ENCODE data around the gene GCAT.

GCAT gene

DNA sequence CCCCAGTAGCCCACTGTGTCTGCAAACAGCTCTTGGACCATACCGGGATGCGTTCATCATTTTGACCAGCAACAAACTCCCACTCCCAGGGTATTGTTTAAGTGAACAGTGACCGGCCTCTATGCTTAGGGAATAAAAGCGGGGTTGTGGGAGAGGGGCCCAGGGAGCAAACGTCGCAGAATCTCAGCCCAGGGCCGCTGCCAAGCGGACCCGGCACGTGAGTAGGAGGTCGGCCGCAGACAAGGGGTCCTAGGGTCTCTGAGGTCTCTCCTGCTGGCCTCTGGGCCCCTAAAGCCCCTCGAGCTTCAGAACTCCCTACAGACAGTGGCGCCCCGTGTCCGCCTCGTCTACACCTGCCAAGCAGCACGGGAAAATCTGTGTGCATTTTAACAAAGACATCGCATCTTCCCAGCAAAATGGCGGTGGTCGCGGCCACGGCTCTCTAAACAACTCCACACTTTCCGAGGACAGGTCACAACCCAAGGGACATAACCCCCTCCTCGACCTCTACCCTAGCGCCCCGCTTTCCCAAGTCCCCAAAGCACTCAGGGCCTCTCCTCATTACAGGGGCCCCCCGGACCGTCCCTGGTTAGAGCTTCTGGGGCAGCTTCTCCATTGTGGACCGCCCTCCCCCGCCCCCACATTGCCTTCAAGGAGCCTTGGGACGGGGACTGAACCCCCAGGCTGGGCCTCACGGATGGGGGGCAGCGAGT, 3.9 kb upstream of the GCAT start:
- peak overlapping the region; percentile 86 for H3K4me3 ChIP-seq (ENCODE audit: low read depth, low read length)
- H3K9ac ChIP-seq (ENCODE audit: low read depth, low read length), result 0 out of 2 replicates have a peak overlapping the region, but pooled peaks have one; percentile 16
- peaks cover 27% of the 10 kb centered on the region for H3K4me1 ChIP-seq (ENCODE audit: control insufficient read depth, insufficient read depth, low read length)
- H3K36me3 ChIP-seq (ENCODE audit: control insufficient read depth, insufficient read depth, low read length), result no peaks in the 10 kb centered on the region
- no peak overlapping the region for H3K27ac ChIP-seq (ENCODE audit: low read depth, low read length)
- no peaks in the 10 kb centered on the region for H3K9me3 ChIP-seq (ENCODE audit: control insufficient read depth, insufficient read depth, low read length)
- peaks cover 51% of the 10 kb centered on the region for H3K27me3 ChIP-seq (ENCODE audit: control insufficient read depth, insufficient read depth, low read length)

DNA sequence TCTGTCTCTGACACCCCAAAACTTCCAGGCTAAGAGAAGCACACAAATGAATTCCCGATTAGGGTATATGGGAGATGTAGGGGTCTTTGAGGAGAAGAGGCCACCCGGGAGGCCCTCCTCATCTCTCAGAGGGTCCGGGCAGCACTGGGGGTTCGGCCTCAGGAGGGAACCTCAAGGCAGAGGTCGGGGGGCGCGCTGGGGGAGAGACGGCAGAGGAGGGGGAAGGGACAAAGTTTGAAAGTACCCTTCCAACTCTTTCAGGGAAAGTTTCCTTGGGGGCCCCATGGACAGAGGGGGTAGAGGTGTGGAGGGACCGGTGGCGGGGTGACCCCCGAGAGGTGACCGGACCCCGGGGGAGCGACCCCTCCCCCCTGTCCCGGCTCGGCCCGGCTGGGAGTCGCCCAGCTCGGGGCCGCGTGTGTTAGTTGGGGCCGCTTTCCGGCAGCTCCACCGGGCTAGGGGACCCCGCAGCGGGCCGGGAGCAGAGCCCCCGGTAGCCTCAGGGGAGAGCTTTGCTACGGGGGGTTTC, 3.3 kb upstream of the GCAT start:
- H3K27me3 ChIP-seq (ENCODE audit: control insufficient read depth, insufficient read depth, low read length), result peaks cover 58% of the 10 kb centered on the region
- H3K4me3 ChIP-seq (ENCODE audit: low read depth, low read length), result peak overlapping the region; percentile 86
- no peaks in the 10 kb centered on the region for H3K9me3 ChIP-seq (ENCODE audit: control insufficient read depth, insufficient read depth, low read length)
- peak overlapping the region; percentile 67 for H3K9ac ChIP-seq (ENCODE audit: low read depth, low read length)
- H3K36me3 ChIP-seq (ENCODE audit: control insufficient read depth, insufficient read depth, low read length), result no peaks in the 10 kb centered on the region
- H3K27ac ChIP-seq (ENCODE audit: low read depth, low read length), result no peak overlapping the region
- H3K4me1 ChIP-seq (ENCODE audit: control insufficient read depth, insufficient read depth, low read length), result peaks cover 27% of the 10 kb centered on the region

DNA sequence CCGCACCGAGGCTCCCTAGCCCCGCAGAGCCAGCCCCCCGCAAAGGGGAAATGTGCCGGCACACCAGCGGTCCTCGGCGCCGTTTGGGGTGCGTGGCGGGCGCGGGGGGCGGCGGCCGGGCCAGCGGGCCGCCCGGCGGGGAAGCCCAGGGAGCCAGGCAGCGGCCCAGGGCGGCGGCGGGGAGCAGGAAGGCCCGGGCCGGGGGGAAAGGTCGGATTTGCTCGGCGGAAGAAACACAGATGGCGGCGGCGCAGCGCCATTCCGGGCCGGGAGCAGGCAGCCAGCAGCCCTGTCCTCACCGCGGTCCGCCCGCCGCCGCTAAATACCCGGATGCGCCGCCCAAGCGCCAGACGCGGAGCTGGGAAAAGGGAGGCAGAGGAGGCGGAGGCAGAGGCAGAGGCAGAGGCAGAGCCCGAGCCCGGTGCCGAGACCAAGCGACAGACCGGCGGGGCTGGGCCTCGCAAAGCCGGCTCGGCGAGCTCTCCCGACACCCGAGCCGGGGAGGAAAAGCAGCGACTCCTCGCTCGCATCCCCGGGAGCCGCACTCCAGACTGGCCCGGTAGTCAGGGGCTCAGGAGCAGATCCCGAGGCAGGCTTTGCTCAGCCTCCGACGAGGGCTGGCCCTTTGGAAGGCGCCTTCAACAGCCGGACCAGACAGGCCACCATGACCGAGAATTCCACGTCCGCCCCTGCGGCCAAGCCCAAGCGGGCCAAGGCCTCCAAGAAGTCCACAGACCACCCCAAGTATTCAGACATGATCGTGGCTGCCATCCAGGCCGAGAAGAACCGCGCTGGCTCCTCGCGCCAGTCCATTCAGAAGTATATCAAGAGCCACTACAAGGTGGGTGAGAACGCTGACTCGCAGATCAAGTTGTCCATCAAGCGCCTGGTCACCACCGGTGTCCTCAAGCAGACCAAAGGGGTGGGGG, 2.6 kb upstream of the GCAT start:
- Histone ChIP-seq H3K4me3 (ENCODE audit: low read depth, low read length) (peak overlapping the region; percentile 86), H3K36me3 (ENCODE audit: control insufficient read depth, insufficient read depth, low read length) (no peaks in the 10 kb centered on the region), H3K27me3 (ENCODE audit: control insufficient read depth, insufficient read depth, low read length) (peaks cover 58% of the 10 kb centered on the region), H3K27ac (ENCODE audit: low read depth, low read length) (no peak overlapping the region), H3K9ac (ENCODE audit: low read depth, low read length) (peak overlapping the region; percentile 67), H3K9me3 (ENCODE audit: control insufficient read depth, insufficient read depth, low read length) (no peaks in the 10 kb centered on the region), H3K4me1 (ENCODE audit: control insufficient read depth, insufficient read depth, low read length) (peaks cover 27% of the 10 kb centered on the region)

DNA sequence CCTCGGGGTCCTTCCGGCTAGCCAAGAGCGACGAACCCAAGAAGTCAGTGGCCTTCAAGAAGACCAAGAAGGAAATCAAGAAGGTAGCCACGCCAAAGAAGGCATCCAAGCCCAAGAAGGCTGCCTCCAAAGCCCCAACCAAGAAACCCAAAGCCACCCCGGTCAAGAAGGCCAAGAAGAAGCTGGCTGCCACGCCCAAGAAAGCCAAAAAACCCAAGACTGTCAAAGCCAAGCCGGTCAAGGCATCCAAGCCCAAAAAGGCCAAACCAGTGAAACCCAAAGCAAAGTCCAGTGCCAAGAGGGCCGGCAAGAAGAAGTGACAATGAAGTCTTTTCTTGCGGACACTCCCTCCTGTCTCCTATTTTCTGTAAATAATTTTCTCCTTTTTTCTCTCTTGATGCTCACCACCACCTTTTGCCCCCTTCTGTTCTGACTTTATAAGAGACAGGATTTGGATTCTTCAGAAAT, 1.9 kb upstream of the GCAT start:
- no peaks in the 10 kb centered on the region for H3K9me3 ChIP-seq (ENCODE audit: control insufficient read depth, insufficient read depth, low read length)
- H3K36me3 ChIP-seq (ENCODE audit: control insufficient read depth, insufficient read depth, low read length), result no peaks in the 10 kb centered on the region
- peaks cover 58% of the 10 kb centered on the region for H3K27me3 ChIP-seq (ENCODE audit: control insufficient read depth, insufficient read depth, low read length)
- H3K9ac ChIP-seq (ENCODE audit: low read depth, low read length), result no peak overlapping the region; the same call in 1 of the 2 replicates
- peaks cover 27% of the 10 kb centered on the region for H3K4me1 ChIP-seq (ENCODE audit: control insufficient read depth, insufficient read depth, low read length)
- no peak overlapping the region for H3K27ac ChIP-seq (ENCODE audit: low read depth, low read length)
- peak overlapping the region; percentile 86 for H3K4me3 ChIP-seq (ENCODE audit: low read depth, low read length)

DNA sequence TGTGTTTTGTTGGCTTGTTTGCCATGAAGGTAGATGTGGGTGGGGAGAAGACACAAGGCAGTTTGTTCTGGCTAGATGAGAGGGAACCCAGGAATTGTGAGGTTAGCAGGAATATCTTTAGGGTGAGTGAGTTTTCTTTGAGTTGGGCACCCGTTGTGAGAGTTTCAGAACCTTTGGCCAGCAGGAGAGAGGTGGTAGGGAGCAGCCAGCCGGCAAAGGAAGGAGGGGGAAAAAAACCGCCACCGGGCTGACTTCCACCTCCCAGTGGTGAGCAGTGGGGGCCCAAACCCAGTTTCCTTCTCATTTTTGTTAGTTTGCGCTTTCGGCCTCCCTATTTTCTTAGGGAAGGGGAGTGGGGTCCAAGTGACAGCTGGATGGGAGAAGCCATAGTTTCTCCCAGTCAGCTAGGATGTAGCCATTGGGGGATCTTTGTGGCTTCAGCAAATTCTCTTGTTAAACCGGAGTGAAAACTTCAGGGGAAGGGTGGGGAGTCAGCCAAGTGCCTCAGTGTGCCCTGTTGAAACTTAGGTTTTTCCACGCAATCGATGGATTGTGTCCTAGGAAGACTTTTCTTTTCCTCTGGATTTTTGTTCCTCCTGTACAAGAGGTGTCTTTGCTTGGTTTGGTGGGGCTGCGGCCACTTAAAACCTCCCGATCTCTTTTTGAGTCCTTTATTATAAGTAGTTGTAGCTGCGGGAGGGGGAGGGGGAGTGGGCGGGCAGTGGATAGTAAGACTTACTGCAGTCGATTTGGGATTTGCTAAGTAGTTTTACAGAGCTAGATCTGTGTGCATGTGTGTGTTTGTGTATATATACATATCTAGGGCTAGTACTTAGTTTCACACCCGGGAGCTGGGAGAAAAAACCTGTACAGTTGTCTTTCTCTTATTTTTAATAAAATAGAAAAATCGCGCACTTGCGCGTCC, 1.1 kb upstream of the GCAT start:
- peak overlapping the region; percentile 86 for H3K4me3 ChIP-seq (ENCODE audit: low read depth, low read length)
- no peak overlapping the region for H3K27ac ChIP-seq (ENCODE audit: low read depth, low read length)

DNA sequence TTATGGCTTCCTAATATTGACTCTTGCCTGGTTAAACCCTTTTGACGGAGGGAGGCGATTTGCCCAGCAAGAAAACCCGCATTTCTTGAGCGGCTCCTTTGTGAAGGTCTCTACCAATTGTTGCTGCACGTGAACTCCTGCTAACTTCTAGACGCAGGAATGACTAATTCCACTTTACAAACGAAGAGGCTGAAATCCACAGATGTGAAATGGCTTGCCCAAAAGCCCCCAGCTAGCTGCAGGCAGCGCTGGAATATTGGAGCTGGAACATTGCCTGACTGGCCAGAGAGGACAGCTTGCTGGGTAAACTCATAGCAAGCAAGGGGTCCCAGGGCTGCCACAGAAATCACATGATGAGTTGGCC, 542 bp downstream of the GCAT start:
- Histone ChIP-seq H3K9ac (ENCODE audit: low read depth, low read length) (peak overlapping the region; percentile 65), H3K4me1 (ENCODE audit: control insufficient read depth, insufficient read depth, low read length) (peaks cover 27% of the 10 kb centered on the region), H3K9me3 (ENCODE audit: control insufficient read depth, insufficient read depth, low read length) (no peaks in the 10 kb centered on the region), H3K27me3 (ENCODE audit: control insufficient read depth, insufficient read depth, low read length) (peaks cover 49% of the 10 kb centered on the region), H3K4me3 (ENCODE audit: low read depth, low read length) (peak overlapping the region; percentile 86), H3K27ac (ENCODE audit: low read depth, low read length) (no peak overlapping the region), H3K36me3 (ENCODE audit: control insufficient read depth, insufficient read depth, low read length) (no peaks in the 10 kb centered on the region; the same call in 1 of the 2 replicates)

More for the DNA sequence above, 1.1 kb upstream of the GCAT start:
- Histone ChIP-seq H3K27me3 (ENCODE audit: control insufficient read depth, insufficient read depth, low read length) (peaks cover 54% of the 10 kb centered on the region), H3K4me1 (ENCODE audit: control insufficient read depth, insufficient read depth, low read length) (peaks cover 27% of the 10 kb centered on the region), H3K9me3 (ENCODE audit: control insufficient read depth, insufficient read depth, low read length) (no peaks in the 10 kb centered on the region), H3K36me3 (ENCODE audit: control insufficient read depth, insufficient read depth, low read length) (no peaks in the 10 kb centered on the region), H3K9ac (ENCODE audit: low read depth, low read length) (no peak overlapping the region)

DNA sequence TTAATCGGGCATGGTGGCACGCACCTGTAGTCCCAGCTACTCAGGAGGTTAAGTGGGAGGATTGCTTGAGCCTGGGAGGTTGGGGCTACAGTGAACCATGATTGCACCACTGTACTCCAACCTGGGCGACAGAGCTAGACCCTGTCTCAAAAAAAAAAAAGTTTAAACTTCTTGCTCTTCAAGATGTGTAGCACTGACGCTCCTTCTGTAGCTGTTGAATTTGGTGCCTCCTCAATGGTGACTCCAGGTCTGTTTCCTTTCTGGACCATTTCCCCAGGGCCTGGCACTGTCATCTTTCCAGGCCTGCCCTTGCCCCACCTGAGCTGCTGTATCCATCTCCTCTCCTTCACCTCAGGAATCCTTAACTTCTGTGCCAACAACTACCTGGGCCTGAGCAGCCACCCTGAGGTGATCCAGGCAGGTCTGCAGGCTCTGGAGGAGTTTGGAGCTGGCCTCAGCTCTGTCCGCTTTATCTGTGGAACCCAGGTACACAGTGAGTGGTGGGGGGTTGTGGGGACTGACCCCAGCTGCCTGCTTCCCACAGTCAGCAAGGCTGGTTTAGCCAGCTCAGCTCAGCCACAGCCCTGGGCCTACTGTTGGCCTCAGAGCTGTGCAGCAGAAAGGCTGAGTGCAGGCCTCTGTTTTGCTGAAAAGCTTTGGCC, 2.1 kb downstream of the GCAT start:
- H3K27ac ChIP-seq (ENCODE audit: low read depth, low read length), result no peak overlapping the region
- peaks cover 3% of the 10 kb centered on the region for H3K36me3 ChIP-seq (ENCODE audit: control insufficient read depth, insufficient read depth, low read length)
- H3K27me3 ChIP-seq (ENCODE audit: control insufficient read depth, insufficient read depth, low read length), result peaks cover 34% of the 10 kb centered on the region
- H3K9me3 ChIP-seq (ENCODE audit: control insufficient read depth, insufficient read depth, low read length), result no peaks in the 10 kb centered on the region
- H3K9ac ChIP-seq (ENCODE audit: low read depth, low read length), result no peak overlapping the region
- H3K4me3 ChIP-seq (ENCODE audit: low read depth, low read length), result no peak overlapping the region
- peaks cover 14% of the 10 kb centered on the region for H3K4me1 ChIP-seq (ENCODE audit: control insufficient read depth, insufficient read depth, low read length)

DNA sequence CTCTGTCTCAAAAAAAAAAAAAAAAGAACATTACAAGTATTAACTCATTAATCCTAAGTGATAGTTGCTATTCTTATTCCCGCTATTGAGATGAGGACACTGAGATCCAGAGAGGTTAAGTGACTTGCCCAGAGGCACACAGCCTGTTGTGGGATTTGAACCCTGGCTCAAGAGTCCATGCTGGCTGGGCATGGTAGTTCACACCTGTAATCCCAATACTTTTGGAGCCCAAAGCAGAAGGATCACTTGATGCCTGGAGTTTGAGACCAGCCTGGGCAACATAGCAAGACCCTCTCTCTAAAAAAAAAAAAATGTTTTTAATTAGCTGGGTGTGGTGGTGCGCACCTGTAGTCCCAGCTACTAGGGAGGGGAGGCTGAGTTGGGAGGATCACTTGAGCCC, 4.1 kb downstream of the GCAT start:
- H3K9ac ChIP-seq (ENCODE audit: low read depth, low read length), result no peak overlapping the region
- H3K27me3 ChIP-seq (ENCODE audit: control insufficient read depth, insufficient read depth, low read length), result peaks cover 19% of the 10 kb centered on the region
- peaks cover 18% of the 10 kb centered on the region for H3K36me3 ChIP-seq (ENCODE audit: control insufficient read depth, insufficient read depth, low read length)
- no peak overlapping the region for H3K4me3 ChIP-seq (ENCODE audit: low read depth, low read length)
- H3K9me3 ChIP-seq (ENCODE audit: control insufficient read depth, insufficient read depth, low read length), result no peaks in the 10 kb centered on the region
- H3K4me1 ChIP-seq (ENCODE audit: control insufficient read depth, insufficient read depth, low read length), result no peaks in the 10 kb centered on the region; the same call in 1 of the 2 replicates
- H3K27ac ChIP-seq (ENCODE audit: low read depth, low read length), result no peak overlapping the region

DNA sequence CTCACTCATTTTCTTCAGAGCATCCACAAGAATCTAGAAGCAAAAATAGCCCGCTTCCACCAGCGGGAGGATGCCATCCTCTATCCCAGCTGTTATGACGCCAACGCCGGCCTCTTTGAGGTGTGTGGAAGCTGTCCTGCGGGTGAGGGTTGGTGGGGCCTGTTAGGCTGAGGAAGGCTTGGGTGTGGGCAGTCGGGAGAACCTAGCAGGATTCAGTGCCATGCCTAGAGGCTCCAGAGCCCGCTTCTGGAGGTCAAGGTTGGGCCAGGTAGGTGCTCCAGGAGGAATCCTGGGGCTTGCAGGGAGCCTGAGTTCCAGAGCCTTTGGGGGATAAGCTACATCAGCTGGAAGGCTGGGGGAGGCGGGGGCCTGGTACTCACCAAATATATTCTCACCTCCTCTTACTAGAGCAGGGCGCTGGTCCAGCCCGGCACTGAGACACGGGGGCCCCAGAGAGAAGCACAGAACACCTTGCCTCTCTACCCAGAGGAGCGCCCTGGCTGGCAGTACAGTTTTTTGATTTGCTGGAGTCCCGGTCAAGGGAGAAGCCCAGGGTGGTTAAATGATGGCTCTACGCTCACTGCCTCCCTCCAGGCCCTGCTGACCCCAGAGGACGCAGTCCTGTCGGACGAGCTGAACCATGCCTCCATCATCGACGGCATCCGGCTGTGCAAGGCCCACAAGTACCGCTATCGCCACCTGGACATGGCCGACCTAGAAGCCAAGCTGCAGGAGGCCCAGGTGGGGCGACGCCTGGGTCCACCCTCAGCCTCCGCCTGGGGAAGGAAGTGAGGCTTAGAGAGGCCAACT, 5.3 kb downstream of the GCAT start:
- Histone ChIP-seq H3K9ac (ENCODE audit: low read depth, low read length) (no peak overlapping the region), H3K27ac (ENCODE audit: low read depth, low read length) (no peak overlapping the region), H3K27me3 (ENCODE audit: control insufficient read depth, insufficient read depth, low read length) (peaks cover 14% of the 10 kb centered on the region), H3K36me3 (ENCODE audit: control insufficient read depth, insufficient read depth, low read length) (peaks cover 18% of the 10 kb centered on the region), H3K9me3 (ENCODE audit: control insufficient read depth, insufficient read depth, low read length) (no peaks in the 10 kb centered on the region), H3K4me3 (ENCODE audit: low read depth, low read length) (no peak overlapping the region), H3K4me1 (ENCODE audit: control insufficient read depth, insufficient read depth, low read length) (no peaks in the 10 kb centered on the region; the same call in 1 of the 2 replicates)

Measured in HUES48 (cell line).